Upper lobe of right lung (tissue), 1 donor: ENCODE measurements around the gene LUZP2. TPM values are rescaled to one million over a fixed set of nuclear protein-coding genes. Genes with fewer than 3 reads are reported as not detected.

ENCODE experiments used
- ATAC-seq: fragments of 200-7000 bp; cut with Tn5 transposase; one replicate; pipeline ENCODE4 v1.9.1; 2020; ENCODE audit warnings: mild to moderate bottlenecking, moderate library complexity
- DNase-seq: peaks from one replicate; pipeline ENCODE4 v3.0.0-alpha.2; 2020
- H3K27ac ChIP-seq: fragments of 200-600 bp; one replicate; pipeline ENCODE4 v1.8.0; 2022
- H3K27me3 ChIP-seq: fragments of 200-600 bp; one replicate; pipeline ENCODE4 v1.8.0; 2022; ENCODE audit warnings: mild to moderate bottlenecking
- H3K36me3 ChIP-seq: fragments of 200-600 bp; one replicate; pipeline ENCODE4 v1.8.0; 2022
- H3K4me1 ChIP-seq: fragments of 200-600 bp; one replicate; pipeline ENCODE4 v1.8.0; 2022
- H3K4me3 ChIP-seq: fragments of 200-600 bp; one replicate; pipeline ENCODE4 v1.8.0; 2022; ENCODE audit warnings: mild to moderate bottlenecking
- H3K9me3 ChIP-seq: fragments of 200-600 bp; one replicate; pipeline ENCODE4 v1.8.0; 2022
- intact Hi-C: fragments of 100-400 bp; cut with DNase I; formaldehyde crosslinking; loops from one replicate; pipeline ENCODE4 v1.11.0; 2022
- total RNA-seq: library from RNA; stranded (reverse); fragmentation: NEBNext Ultra II Directional; extraction: Animal tissue kit (Norgen Biotek cat#: 25700); gene quantifications from one replicate; pipeline ENCODE4 v1.2.1, GENCODE V29; 2021
- TF ChIP-seq, protein P1 (sequence below): fragments of 200-600 bp; IDR thresholded peaks from one replicate; pipeline ENCODE4 v1.8.0; 2022; ENCODE audit warnings: antibody characterized with exemption
- donor health status: DM: no; HTN: yes; CAD: no; lungs with severe emphysema.

LUZP2 gene
- total RNA-seq, 1 donor from 2014 or later, result 0.23 TPM

DNA sequence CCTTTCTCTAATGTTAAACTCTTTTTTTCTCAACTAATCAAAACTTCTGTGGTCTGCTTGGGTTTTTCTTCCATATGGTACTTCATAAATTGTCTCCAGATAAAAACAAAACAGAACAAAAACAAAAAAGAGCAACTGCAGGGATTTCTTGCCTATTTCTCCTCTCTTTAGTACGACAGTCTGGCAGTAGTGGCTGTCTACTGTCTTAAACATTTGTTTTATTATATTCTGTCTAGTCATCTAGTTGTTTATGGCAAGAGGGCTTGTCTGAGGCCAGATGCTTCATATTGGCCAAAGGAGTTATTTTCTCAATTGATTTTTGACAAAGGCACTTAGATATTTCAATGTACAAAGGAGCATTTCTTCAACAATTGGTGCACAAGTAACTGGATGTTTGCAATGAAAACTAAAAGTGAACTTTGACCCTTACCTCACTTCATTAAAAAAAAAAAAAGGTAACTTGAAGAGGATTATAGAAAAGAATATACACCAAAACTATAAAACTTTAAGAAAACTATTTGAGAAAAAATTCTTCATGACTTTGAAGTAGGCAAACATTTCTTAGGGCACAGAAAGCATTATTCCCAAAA is 404.2 kb downstream of the LUZP2 start:
- no peak for ATAC-seq
- intact Hi-C loops, result no loop called here
- Histone ChIP-seq H3K27me3 (no peaks in the 10 kb centered on the region), H3K4me3 (no peak overlapping the region), H3K27ac (no peak overlapping the region), H3K4me1 (no peaks in the 10 kb centered on the region), H3K36me3 (no peaks in the 10 kb centered on the region), H3K9me3 (no peaks in the 10 kb centered on the region)
- TF ChIP-seq, protein P1, sequence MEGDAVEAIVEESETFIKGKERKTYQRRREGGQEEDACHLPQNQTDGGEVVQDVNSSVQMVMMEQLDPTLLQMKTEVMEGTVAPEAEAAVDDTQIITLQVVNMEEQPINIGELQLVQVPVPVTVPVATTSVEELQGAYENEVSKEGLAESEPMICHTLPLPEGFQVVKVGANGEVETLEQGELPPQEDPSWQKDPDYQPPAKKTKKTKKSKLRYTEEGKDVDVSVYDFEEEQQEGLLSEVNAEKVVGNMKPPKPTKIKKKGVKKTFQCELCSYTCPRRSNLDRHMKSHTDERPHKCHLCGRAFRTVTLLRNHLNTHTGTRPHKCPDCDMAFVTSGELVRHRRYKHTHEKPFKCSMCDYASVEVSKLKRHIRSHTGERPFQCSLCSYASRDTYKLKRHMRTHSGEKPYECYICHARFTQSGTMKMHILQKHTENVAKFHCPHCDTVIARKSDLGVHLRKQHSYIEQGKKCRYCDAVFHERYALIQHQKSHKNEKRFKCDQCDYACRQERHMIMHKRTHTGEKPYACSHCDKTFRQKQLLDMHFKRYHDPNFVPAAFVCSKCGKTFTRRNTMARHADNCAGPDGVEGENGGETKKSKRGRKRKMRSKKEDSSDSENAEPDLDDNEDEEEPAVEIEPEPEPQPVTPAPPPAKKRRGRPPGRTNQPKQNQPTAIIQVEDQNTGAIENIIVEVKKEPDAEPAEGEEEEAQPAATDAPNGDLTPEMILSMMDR, result no peak
- no peak for DNase-seq

DNA sequence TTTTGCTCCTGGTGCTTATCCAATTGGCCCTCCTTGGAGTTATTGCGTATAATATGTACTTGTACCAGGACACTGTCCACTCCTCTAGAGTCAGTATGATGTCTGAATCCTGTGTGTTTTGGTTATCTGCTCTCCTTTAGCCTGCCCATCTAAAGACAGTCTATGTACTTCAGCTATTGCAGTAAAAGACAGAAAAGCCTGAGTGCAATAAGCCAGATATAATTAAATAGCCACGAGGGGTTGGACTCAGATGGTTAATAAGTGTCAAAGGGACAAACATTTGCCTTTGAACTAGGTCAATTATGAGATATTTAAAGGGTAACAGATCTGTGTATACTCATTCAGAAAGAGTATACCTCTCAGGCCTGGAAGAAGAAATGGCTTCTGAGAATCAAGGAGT is 406.7 kb downstream of the LUZP2 start:
- Histone ChIP-seq H3K9me3 (no peaks in the 10 kb centered on the region), H3K27ac (no peak overlapping the region), H3K4me1 (no peaks in the 10 kb centered on the region), H3K36me3 (no peaks in the 10 kb centered on the region), H3K27me3 (no peaks in the 10 kb centered on the region), H3K4me3 (no peak overlapping the region)
- ATAC-seq, result no peak
- TF ChIP-seq, protein P1, result no peak
- intact Hi-C loops, result no loop called here
- no peak for DNase-seq

DNA sequence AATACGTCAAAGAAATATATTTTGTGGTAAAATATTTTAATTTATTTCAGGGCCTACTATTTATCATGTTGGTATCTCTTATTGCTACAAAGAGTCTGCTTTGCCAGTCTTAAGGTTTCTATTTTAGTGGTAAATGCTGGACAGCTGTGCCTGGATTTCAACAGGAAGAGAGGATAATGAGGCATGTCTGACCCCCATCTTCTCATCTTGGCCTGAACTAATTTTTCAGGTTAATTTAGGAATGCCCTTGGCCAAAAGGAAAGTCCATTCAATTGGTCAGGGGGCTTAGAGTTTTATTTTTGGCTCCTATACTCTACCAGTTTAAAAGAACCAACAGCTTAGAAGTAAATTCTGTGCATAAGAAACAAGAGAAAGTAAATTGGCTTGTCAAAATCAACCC is 428.2 kb downstream of the LUZP2 start:
- TF ChIP-seq, protein P1, result no peak
- no peaks in the 10 kb centered on the region for H3K9me3 ChIP-seq
- H3K27ac ChIP-seq, result no peak overlapping the region
- no peaks in the 10 kb centered on the region for H3K36me3 ChIP-seq
- ATAC-seq (no peak), DNase-seq (no peak)
- no peaks in the 10 kb centered on the region for H3K4me1 ChIP-seq
- no peak overlapping the region for H3K4me3 ChIP-seq
- no peaks in the 10 kb centered on the region for H3K27me3 ChIP-seq
- intact Hi-C loops, result no loop called here

DNA sequence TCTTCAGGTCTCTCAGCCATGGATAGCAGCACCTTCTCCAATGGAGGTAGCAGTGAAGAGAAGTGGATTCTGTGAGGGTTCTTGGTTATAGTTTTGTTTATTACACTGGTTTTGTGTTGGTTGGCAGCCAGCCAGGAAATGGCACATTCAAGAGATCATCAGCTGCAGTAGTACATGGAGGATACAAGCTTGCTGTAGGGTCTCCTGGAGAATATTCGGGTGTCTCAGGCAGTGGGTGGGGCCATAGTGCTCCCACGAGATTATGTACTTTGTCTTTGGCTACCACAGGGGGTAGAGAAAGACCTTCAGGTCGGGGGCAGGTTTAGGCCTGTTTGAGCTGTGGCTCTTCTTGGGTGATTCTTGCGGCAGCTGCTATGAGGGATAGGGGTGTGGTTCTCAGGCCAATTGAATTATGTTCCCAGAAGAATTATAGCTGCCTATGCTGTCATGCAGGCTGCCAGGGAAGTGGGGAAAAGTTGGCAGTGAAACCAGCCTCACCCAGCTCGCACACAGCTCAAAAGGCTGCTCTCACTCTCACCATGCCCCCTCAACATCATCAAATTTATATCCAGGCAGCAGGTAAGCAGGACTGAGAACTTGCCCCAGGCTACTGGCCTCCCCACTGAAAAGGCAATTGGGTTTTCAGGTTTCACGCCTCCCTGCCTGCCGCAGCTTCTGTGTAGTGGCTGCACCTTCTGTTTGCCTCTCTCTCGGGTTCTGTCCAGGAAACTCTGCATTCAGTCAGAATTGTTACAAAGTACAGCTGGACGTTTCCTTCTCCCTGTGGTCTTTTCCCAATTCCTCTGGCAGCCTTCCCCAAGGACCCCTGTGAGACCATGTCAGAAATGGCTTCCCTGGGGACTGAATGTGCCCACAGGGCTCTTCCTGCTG is 435.5 kb downstream of the LUZP2 start:
- intact Hi-C loops, result no loop called here
- Histone ChIP-seq H3K4me3 (no peak overlapping the region), H3K9me3 (no peaks in the 10 kb centered on the region), H3K36me3 (no peaks in the 10 kb centered on the region), H3K4me1 (no peaks in the 10 kb centered on the region), H3K27ac (no peak overlapping the region), H3K27me3 (no peaks in the 10 kb centered on the region)
- DNase-seq (no peak), ATAC-seq (no peak)
- TF ChIP-seq, protein P1, result no peak

DNA sequence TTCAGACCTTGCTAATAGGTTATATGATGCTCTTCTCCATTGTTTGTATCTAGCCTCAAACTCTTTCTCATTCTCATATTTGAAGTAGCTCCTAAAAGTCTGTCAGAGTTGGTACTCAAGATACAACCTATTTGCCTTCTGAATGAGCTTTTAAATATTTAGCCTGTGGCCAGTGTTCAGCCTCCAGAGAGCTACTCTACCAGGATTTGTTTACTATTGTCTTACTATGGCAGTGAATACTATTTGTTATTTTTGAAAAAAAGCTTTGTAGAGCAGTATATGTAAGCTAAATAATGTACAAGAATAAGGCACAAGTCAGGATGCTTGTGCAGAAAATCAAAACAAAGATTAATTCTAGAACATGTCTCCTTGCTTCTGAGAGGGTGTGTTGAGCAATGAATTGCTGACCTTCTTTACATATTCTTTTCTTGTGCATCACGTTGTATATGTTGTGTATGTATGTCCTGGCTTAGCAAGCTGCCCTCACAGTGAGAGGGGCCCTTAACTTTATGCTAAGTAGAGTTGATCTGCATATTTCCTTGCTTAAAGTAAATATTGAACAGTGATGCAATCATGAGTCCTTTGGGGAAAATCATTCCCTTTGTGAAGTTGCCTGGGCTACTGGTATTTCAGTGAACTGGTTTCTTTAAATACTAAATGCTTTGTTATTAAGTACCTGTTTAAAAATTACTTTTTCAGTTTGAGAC is 438.0 kb downstream of the LUZP2 start:
- Histone ChIP-seq H3K4me1 (no peaks in the 10 kb centered on the region), H3K9me3 (no peaks in the 10 kb centered on the region), H3K27me3 (no peaks in the 10 kb centered on the region), H3K27ac (no peak overlapping the region), H3K36me3 (no peaks in the 10 kb centered on the region), H3K4me3 (no peak overlapping the region)
- ATAC-seq (no peak), DNase-seq (no peak)
- intact Hi-C loops, result no loop called here
- TF ChIP-seq, protein P1, result no peak
